DMS 273 (cell line): Measurements from ENCODE around the gene CCR1.
"Not testable (repeated sequence)": the region's sequence is repeated elsewhere in the genome, so short reads cannot be mapped to it uniquely, and the experiment has no call there.

Experiments
- DNase-seq: peaks from one replicate; lab custom pipeline; 2025; ENCODE audit not compliant: unreplicated experiment; lab: John Stamatoyannopoulos, UW

Gene CCR1

GRCh38 chr3:46213201-46213600, 5.1 kb upstream of the CCR1 start:
- DNase-seq: no peak

DNA sequence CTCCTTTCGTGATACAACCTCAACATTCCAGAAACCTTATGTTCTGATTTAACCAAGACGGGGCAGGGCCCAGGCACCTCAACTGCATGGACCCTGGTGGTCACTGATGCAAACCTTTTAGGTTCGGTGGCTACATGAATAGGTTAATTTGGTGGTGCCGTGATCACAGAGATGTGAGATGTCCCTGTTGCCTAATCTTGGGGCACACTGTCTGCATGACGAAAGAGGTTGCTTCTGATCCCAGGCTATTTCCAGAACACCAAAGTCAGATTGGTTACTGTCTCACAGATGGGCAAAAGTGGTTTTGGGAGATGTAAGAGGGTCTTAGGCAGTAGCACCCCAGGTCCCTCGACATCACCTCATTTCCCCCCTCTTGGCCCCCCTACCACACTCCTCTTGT, 4.0 kb upstream of the CCR1 start:
- no peak for DNase-seq

DNA sequence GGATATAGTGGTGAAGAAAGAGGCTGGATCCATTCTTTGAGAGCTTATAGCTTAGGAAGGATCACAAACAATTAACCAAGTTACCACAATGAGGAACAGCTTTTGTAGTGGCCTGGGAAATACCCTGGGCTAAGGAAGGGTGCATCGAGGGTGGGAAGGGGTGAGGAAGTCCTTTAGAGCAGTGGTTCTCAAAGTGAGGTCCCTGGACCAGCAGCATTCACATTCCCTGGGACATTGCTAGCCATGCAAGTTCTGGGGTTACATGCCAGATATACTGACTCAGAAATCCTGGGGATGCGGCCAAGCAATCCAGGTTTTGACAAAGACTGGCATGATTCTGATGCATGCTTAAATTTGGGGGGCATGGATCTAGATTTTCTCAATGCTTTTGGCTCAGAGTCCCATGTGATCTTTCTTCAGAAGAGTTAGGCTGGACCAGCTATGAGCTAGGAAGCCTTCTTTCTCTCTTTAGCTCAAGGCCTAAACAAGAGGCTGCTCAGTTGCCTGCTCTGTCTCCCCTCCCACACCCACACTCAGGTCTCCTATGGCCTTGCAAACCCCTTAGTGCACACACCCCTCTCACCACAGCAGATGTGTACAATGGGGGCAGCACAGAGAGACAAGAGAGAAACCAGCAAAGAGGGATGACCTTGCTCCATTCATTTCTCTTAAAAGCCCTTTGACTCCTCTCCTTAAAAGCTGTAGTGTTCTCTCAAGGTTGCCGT, 1.8 kb upstream of the CCR1 start:
- no peak for DNase-seq

GRCh38 chr3:46209053-46209452, 940 bp upstream of the CCR1 start:
- no peak for DNase-seq

- DNase-seq: not testable (repeated sequence)
Observed at GRCh38 chr3:46207514-46207913, 599 bp downstream of the CCR1 start.

- DNase-seq: no peak
Observed at GRCh38 chr3:46206282-46207015, 1.7 kb downstream of the CCR1 start.

- DNase-seq: no peak
Observed at GRCh38 chr3:46205286-46205960, 2.7 kb downstream of the CCR1 start.

- no peak for DNase-seq
Observed at GRCh38 chr3:46203681-46204080, 4.4 kb downstream of the CCR1 start.

DNA sequence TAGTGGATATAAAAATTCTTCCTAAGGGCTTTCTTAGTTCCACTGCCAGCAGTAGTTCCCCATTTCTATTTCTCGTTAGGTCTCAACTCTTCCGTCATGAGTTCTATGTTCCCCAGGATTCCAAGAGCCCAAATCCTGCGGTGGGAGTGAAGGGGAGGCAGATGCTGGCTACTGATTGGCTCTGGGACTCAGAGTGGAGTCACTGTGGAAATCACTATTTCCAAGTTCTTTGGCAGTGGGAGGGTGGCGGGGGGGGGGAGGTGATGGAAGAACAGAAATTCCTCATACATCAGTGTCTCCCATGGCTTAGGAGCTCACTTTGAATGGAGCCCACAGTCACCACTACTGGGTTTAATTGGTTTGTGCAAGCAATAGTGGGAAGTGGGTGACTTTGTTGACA, 5.6 kb downstream of the CCR1 start:
- no peak for DNase-seq

DNA sequence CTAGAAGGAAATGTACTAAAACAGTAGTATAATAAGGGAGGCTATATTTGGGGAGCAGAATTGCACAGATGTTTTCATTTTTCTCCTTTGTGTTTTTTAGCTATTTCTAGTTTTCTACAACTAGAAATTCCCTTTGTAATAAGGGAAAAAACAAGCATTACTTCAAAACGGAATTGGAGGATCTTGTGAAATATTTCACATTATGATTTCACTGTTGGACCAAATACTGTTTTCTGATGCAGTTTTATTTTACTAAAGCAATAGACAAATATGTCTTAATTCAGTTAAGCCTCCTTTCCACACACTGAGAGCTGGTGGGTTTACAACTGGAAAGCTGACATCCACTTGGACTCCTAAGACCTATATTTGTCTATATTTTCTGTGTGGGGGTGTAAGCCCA, 7.3 kb downstream of the CCR1 start:
- no peak for DNase-seq

- no peak for DNase-seq
Observed at GRCh38 chr3:46200211-46200610, 7.9 kb downstream of the CCR1 start.

DNA sequence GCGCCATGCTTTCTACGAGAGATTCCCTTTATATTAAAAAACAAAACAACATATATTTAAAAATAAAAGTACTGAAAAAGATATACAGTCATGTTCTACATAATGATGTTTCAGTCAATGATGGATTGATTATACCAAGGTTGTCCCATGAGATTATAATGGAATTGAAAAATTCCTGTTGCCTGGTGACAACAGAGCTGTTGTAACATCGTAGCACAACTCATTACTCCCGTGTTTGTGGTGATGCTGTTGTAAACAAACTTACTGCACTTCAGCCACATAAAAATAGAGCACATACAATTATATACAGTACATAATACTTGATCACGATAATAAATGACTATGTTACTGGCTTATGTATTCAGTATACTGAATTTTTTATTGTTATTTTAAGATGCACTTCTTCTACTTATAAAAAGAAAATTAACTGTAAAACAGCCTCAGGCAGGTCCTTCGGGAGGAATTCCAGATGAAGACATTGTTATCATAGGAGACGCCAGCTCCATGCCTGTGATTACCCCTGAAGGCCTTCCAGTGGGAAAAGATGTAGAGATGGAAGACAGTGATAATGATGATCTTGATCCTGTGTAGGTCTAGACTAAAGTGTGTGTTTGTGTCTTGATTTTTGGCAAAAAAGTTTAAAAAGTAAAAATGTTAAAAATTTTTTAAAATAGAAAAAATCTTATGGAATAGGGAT, 11.7 kb downstream of the CCR1 start:
- no peak for DNase-seq

DNA sequence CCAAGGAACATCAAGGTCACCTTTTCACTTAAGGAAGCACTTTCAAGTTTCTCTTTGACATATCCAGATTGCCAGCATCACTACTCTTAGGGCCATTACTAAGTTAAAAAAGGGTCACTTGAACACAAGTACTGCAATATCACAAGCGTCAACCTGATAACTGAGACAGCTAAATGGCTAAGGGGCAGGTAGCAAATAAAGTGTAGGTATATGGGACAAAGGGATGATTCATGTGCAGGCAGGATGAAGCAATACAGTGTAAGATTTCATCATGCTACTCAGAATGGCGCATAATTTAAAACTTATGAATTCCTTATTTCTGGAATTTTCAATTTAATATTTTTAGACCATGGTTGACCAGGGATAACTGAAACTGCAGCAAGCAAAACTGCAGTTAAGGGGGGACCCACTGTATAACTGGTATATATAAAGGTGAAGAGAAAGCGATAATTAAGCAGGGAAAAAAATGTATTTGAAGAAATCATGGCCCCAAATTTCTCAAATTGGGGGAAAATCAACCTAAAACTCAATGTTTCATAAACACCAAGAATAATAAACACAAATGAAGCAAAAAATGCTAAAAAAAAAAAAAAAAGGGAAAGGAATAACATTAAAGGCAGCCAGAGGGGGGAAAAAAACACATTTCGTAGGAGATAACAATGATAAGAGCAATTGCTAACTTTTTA, 13.1 kb downstream of the CCR1 start:
- DNase-seq: no peak

DNA sequence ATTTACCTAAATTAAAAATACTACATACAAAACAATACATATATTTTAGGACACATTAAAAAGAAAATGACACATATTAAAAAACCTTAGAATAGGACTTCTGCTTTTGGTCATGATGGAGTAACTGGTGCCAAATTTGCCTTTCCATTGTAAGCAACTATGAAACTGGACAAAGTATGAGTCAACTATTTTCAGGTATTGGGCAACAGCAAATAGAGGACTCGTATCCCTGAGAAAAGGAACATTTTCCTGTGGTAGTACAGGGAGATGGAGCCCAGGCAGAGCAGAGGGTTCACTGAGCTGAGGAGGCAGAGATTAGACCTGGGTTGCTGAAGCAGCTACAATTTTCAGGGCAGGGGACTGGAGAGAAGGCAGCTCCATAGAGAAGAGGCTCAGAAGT, 14.7 kb downstream of the CCR1 start:
- no peak for DNase-seq

GRCh38 chr3:46192939-46193338, 15.2 kb downstream of the CCR1 start:
- no peak for DNase-seq

DNA sequence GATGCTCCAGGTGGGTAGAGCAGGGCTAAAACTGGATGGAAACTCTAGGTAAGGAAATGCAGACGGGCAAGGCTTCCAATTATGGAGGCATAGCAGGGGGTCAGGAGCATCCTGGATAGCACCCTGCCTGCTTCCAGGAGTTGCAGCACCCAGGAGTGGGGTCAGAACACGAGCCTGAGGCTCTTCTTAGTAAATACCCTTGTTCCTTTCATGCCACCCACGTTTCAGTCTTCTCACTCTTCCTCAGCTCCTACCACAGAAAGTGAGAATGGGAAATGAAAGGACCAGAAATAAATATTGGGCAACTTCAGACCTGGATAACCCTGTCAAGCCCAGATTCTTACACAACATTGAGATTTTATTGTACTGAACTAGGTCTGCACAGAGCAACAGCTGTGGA, 16.4 kb downstream of the CCR1 start:
- no peak for DNase-seq

GRCh38 chr3:46188708-46189107, 19.4 kb downstream of the CCR1 start:
- DNase-seq: no peak

DNA sequence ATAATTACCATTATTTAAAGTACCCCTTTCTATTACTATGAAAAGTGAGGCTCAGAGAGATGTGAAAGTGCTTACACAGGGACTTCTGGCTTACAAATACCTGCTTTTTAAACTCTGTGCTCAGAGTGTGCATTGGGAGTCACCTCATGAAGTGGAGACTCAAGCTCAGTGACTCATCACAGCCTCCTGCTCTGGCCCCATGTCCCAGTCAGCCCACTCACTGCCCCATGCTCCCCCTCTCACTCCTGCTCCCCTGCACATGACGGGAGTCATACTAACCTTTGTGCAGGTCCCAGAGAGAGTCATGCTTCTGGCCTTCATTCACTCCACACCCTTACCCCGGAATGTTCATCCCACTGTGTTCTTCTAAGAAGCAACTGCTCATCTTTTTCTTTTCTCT, 20.2 kb downstream of the CCR1 start:
- no peak for DNase-seq

GRCh38 chr3:46187341-46187700, 20.8 kb downstream of the CCR1 start:
- no peak for DNase-seq

- DNase-seq: no peak
Observed at GRCh38 chr3:46186471-46187340, 21.4 kb downstream of the CCR1 start.
